ENCODE data around the gene MRC1.

DNA sequence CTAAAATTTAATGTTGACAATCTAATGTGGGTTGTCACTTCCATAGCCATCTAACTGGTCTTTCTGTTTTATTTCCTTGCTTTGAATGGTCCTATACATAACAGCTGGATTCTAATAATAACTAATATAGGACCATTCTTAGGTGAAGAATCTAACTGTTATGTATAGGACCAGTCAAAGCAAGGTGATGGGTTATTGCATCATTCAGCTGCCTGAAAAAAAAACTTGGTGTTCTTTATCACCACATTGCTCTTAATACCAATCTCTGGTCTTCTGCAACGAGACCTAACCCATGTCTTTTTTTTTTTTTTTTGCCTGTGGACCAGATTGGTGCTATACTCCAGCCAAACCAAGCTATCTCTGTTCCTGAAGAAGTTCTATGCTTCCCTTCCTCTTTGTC is 96.9 kb downstream of the MRC1 start:
- TF ChIP-seq, protein P1, sequence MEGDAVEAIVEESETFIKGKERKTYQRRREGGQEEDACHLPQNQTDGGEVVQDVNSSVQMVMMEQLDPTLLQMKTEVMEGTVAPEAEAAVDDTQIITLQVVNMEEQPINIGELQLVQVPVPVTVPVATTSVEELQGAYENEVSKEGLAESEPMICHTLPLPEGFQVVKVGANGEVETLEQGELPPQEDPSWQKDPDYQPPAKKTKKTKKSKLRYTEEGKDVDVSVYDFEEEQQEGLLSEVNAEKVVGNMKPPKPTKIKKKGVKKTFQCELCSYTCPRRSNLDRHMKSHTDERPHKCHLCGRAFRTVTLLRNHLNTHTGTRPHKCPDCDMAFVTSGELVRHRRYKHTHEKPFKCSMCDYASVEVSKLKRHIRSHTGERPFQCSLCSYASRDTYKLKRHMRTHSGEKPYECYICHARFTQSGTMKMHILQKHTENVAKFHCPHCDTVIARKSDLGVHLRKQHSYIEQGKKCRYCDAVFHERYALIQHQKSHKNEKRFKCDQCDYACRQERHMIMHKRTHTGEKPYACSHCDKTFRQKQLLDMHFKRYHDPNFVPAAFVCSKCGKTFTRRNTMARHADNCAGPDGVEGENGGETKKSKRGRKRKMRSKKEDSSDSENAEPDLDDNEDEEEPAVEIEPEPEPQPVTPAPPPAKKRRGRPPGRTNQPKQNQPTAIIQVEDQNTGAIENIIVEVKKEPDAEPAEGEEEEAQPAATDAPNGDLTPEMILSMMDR (conservative IDR thresholded peaks at IDR 0.05; ENCODE audit: low read length) = no peak
- no peak for TF ChIP-seq EZH2phosphoT487 (IDR thresholded peaks at IDR 0.05; ENCODE audit: borderline replicate concordance)

Measured in Loucy (cell line).